Immature natural killer cell (primary cell): ENCODE results near the gene AVL9. TPM values are rescaled to one million over a fixed set of nuclear protein-coding genes. Genes with fewer than 3 reads are reported as not detected.
"Not testable (repeated sequence)": the region's sequence is repeated elsewhere in the genome, so short reads cannot be mapped to it uniquely, and the experiment has no call there.

ENCODE experiments used
- DNase-seq, 3 donors: peaks; one replicate each; pipeline ENCODE4 v3.0.0; 2022; ENCODE audit warnings: mixed read lengths in 1 of 3
- H3K27ac Mint-ChIP-seq, 6 donors: one replicate each; pipeline ENCODE4 v1.8.0; 2020; ENCODE audit warnings: mixed read lengths in 6 of 6, mild to moderate bottlenecking in 5 of 6, inconsistent platforms in 4 of 6, moderate library complexity in 3 of 6
- H3K27me3 Mint-ChIP-seq, 3 donors: one replicate each; pipeline ENCODE4 v1.8.0; 2020 to 2021; ENCODE audit warnings: low read depth in 3 of 3, mild to moderate bottlenecking in 3 of 3, mixed read lengths in 3 of 3, moderate library complexity in 3 of 3, inconsistent platforms in 1 of 3
- H3K36me3 Mint-ChIP-seq, 3 donors: one replicate each; pipeline ENCODE4 v1.8.0; 2020; ENCODE audit warnings: mixed read lengths in 3 of 3, inconsistent platforms in 2 of 3, mild to moderate bottlenecking in 2 of 3
- H3K4me1 Mint-ChIP-seq, 2 donors: one replicate each; pipeline ENCODE4 v1.8.0; 2020; ENCODE audit warnings: inconsistent platforms in 2 of 2, mild to moderate bottlenecking in 2 of 2, mixed read lengths in 2 of 2, moderate library complexity in 1 of 2
- H3K4me3 Mint-ChIP-seq, 5 donors: one replicate each; pipeline ENCODE4 v1.8.0; 2020; ENCODE audit warnings: mild to moderate bottlenecking in 5 of 5, mixed read lengths in 5 of 5, inconsistent platforms in 3 of 5, moderate library complexity in 3 of 5
- H3K9me3 Mint-ChIP-seq, 6 donors: one replicate each; pipeline ENCODE4 v1.8.0; 2020; ENCODE audit warnings: mild to moderate bottlenecking in 6 of 6, mixed read lengths in 6 of 6, inconsistent platforms in 4 of 6, moderate library complexity in 3 of 6
- polyA plus RNA-seq, 3 donors: library from polyadenylated mRNA; unstranded; fragments of 300-500 nt; fragmentation: Illumina TruSeq; gene quantifications; one replicate each; pipeline ENCODE4 v1.2.3, GENCODE V29; 2021

AVL9 gene
- polyA plus RNA-seq, 3 donors from 2014 or later: 8.4 to 14.5 (median 9.3) TPM

GRCh38 chr7:32476816-32477648 lies 18.3 kb upstream of the AVL9 start:
- Mint-ChIP-seq H3K27ac (no peak overlapping the region), H3K9me3 (peaks cover 0 to 1% (median 0%) of the 10 kb centered on the region in 6 donors), H3K4me3 (no peak overlapping the region), H3K4me1 (no peaks in the 10 kb centered on the region), H3K36me3 (no peaks in the 10 kb centered on the region), H3K27me3 (peaks cover 1 to 2% (median 2%) of the 10 kb centered on the region in 3 donors)
- no peak for DNase-seq

- peaks cover 0 to 1% (median 0%) of the 10 kb centered on the region in 6 donors for H3K9me3 Mint-ChIP-seq
- H3K4me3 Mint-ChIP-seq: no peak overlapping the region
- no peak overlapping the region for H3K27ac Mint-ChIP-seq
- no peaks in the 10 kb centered on the region for H3K36me3 Mint-ChIP-seq
- H3K27me3 Mint-ChIP-seq: peaks cover 0 to 2% (median 1%) of the 10 kb centered on the region in 3 donors
- H3K4me1 Mint-ChIP-seq: no peaks in the 10 kb centered on the region
- DNase-seq: no peak
Observed at GRCh38 chr7:32477649-32477980, 17.7 kb upstream of the AVL9 start.

- no peak for DNase-seq
- no peak overlapping the region for H3K27ac Mint-ChIP-seq
- no peaks in the 10 kb centered on the region for H3K27me3 Mint-ChIP-seq
- no peaks in the 10 kb centered on the region for H3K36me3 Mint-ChIP-seq
- no peaks in the 10 kb centered on the region for H3K4me1 Mint-ChIP-seq
- no peak overlapping the region for H3K4me3 Mint-ChIP-seq
- H3K9me3 Mint-ChIP-seq: no peaks in the 10 kb centered on the region
Observed at GRCh38 chr7:32479574-32480200, 15.6 kb upstream of the AVL9 start.

- Mint-ChIP-seq H3K27me3 (no peaks in the 10 kb centered on the region), H3K4me1 (no peaks in the 10 kb centered on the region), H3K36me3 (peaks cover 4 to 5% (median 4%) of the 10 kb centered on the region in 3 donors), H3K4me3 (no peak overlapping the region), H3K9me3 (no peaks in the 10 kb centered on the region), H3K27ac (no peak overlapping the region)
- DNase-seq: no peak
Observed at GRCh38 chr7:32481176-32481575, 14.1 kb upstream of the AVL9 start.

GRCh38 chr7:32481921-32482320 lies 13.4 kb upstream of the AVL9 start:
- H3K27ac Mint-ChIP-seq: no peak overlapping the region
- no peaks in the 10 kb centered on the region for H3K4me1 Mint-ChIP-seq
- H3K36me3 Mint-ChIP-seq: peaks cover 5 to 9% (median 6%) of the 10 kb centered on the region in 3 donors

GRCh38 chr7:32489788-32490126 lies 5.5 kb upstream of the AVL9 start:
- peaks cover 0 to 5% (median 2%) of the 10 kb centered on the region in 3 donors for H3K27me3 Mint-ChIP-seq
- peak overlapping the region; percentile 91 to 98 (median 96) for H3K27ac Mint-ChIP-seq
- peaks cover 5 to 13% (median 9%) of the 10 kb centered on the region in 3 donors for H3K36me3 Mint-ChIP-seq
- H3K9me3 Mint-ChIP-seq: no peaks in the 10 kb centered on the region
- DNase-seq: no peak
- H3K4me1 Mint-ChIP-seq: peaks cover 23 to 34% of the 10 kb centered on the region in 2 donors
- H3K4me3 Mint-ChIP-seq: peak overlapping the region; percentile 89 to 98 (median 93)

More at GRCh38 chr7:32481921-32482320, 13.4 kb upstream of the AVL9 start:
- no peak for DNase-seq
- H3K9me3 Mint-ChIP-seq: no peaks in the 10 kb centered on the region
- no peaks in the 10 kb centered on the region for H3K27me3 Mint-ChIP-seq
- no peak overlapping the region for H3K4me3 Mint-ChIP-seq

GRCh38 chr7:32490127-32490796 lies 5.0 kb upstream of the AVL9 start, which contains the start of gene LSM5:
Gene LSM5, minus strand, starts transcription at chr7:32490380. Its CDS starts 15 bp downstream, at chr7:32490365.
- H3K27me3 Mint-ChIP-seq: peaks cover under 1 to 8% (median 2%) of the 10 kb centered on the region in 3 donors
- peaks cover 26 to 36% of the 10 kb centered on the region in 2 donors for H3K4me1 Mint-ChIP-seq
- peak within 1 kb of the TSS; percentile 91 to 98 (median 96) for H3K27ac Mint-ChIP-seq
- peak; percentile 86 to 89 (median 89) for DNase-seq
- H3K4me3 Mint-ChIP-seq: peak within 1 kb of the TSS; percentile 89 to 98 (median 93)
- peaks cover 5 to 13% (median 9%) of the 10 kb centered on the region in 3 donors for H3K36me3 Mint-ChIP-seq
- H3K9me3 Mint-ChIP-seq: no peaks in the 10 kb centered on the region

- Mint-ChIP-seq H3K27me3 (peaks cover 3 to 19% (median 10%) of the 10 kb centered on the region in 3 donors), H3K27ac (peak overlapping the region; percentile 84 to 97 (median 92)), H3K4me3 (peak overlapping the region; percentile 92 to 98 (median 95)), H3K9me3 (no peaks in the 10 kb centered on the region), H3K4me1 (peaks cover 40 to 48% of the 10 kb centered on the region in 2 donors), H3K36me3 (no peaks in the 10 kb centered on the region)
- DNase-seq: no peak
Observed at GRCh38 chr7:32494946-32495297, 367 bp upstream of the AVL9 start.

GRCh38 chr7:32496052-32496813 lies 944 bp downstream of the AVL9 start:
- Mint-ChIP-seq H3K36me3 (no peaks in the 10 kb centered on the region), H3K9me3 (no peaks in the 10 kb centered on the region), H3K4me1 (peaks cover 43 to 48% of the 10 kb centered on the region in 2 donors), H3K27me3 (peaks cover 3 to 14% (median 8%) of the 10 kb centered on the region in 3 donors), H3K27ac (peak overlapping the region; percentile 84 to 98 (median 97)), H3K4me3 (peak overlapping the region; percentile 92 to 98 (median 95))
- no peak for DNase-seq

GRCh38 chr7:32499755-32500154 lies 4.5 kb downstream of the AVL9 start:
- peak overlapping the region in 3 of 6 donors; percentile 39 to 69 (median 59) for H3K27ac Mint-ChIP-seq
- peak overlapping the region in 2 of 5 donors; percentile 3 to 46 for H3K4me3 Mint-ChIP-seq
- not testable (repeated sequence) for DNase-seq, H3K9me3 Mint-ChIP-seq, H3K36me3 Mint-ChIP-seq
- H3K27me3 Mint-ChIP-seq: peaks cover 3 to 14% (median 8%) of the 10 kb centered on the region in 3 donors
- peaks cover 62 to 66% of the 10 kb centered on the region in 2 donors for H3K4me1 Mint-ChIP-seq

- peak overlapping the region; percentile 54 to 82 (median 74) for H3K27ac Mint-ChIP-seq
- H3K4me1 Mint-ChIP-seq: peaks cover 59 to 65% of the 10 kb centered on the region in 2 donors
Observed at GRCh38 chr7:32500216-32500615, 4.9 kb downstream of the AVL9 start.

GRCh38 chr7:32500922-32501341 lies 5.6 kb downstream of the AVL9 start:
- H3K4me3 Mint-ChIP-seq: peak overlapping the region; percentile 2 to 46 (median 33)
- H3K27me3 Mint-ChIP-seq: peaks cover 2 to 5% (median 4%) of the 10 kb centered on the region in 3 donors
- H3K9me3 Mint-ChIP-seq: no peaks in the 10 kb centered on the region
- peak overlapping the region; percentile 54 to 82 (median 74) for H3K27ac Mint-ChIP-seq
- H3K36me3 Mint-ChIP-seq: no peaks in the 10 kb centered on the region
- peaks cover 56 to 64% of the 10 kb centered on the region in 2 donors for H3K4me1 Mint-ChIP-seq
- no peak for DNase-seq

More at GRCh38 chr7:32500216-32500615, 4.9 kb downstream of the AVL9 start:
- Mint-ChIP-seq H3K4me3 (peak overlapping the region in 4 of 5 donors; percentile 24 to 46 (median 36)), H3K27me3 (peaks cover 4 to 12% (median 8%) of the 10 kb centered on the region in 3 donors)
- H3K36me3 Mint-ChIP-seq, H3K9me3 Mint-ChIP-seq, DNase-seq: not testable (repeated sequence)

GRCh38 chr7:32501522-32501921 lies 6.2 kb downstream of the AVL9 start:
- H3K4me3 Mint-ChIP-seq: peak overlapping the region in 2 of 5 donors; percentile 42 to 66
- H3K9me3 Mint-ChIP-seq: no peaks in the 10 kb centered on the region
- DNase-seq: no peak
- H3K4me1 Mint-ChIP-seq: peaks cover 54 to 64% of the 10 kb centered on the region in 2 donors
- H3K36me3 Mint-ChIP-seq: no peaks in the 10 kb centered on the region
- H3K27ac Mint-ChIP-seq: peak overlapping the region in 5 of 6 donors; percentile 54 to 73 (median 69)
- peaks cover 0 to 4% (median 0%) of the 10 kb centered on the region in 3 donors for H3K27me3 Mint-ChIP-seq
